Mesenchymal stem cell (in vitro differentiated cells and primary cell): Measurements from ENCODE around the gene TAB3.
A peak's percentile ranks its signal among the peaks of the same experiment; 100 is the strongest.

ENCODE experiments used
- DNase-seq: peaks from one replicate; pipeline ENCODE4 v3.0.0-alpha.2; 2013
- H2AFZ ChIP-seq: one replicate; pipeline ENCODE4 v1.6.1; 2013; ENCODE audit warnings: low read depth, mild to moderate bottlenecking, control low read depth, inconsistent platforms, low read length, moderate library complexity
- H2AK5ac ChIP-seq: 2 replicates; pipeline ENCODE4 v1.6.1; 2013; ENCODE audit warnings: low read length, moderate library complexity, mild to moderate bottlenecking, inconsistent platforms; ENCODE audit not compliant: severe bottlenecking
- H2BK120ac ChIP-seq: one replicate; pipeline ENCODE4 v1.6.1; 2013; ENCODE audit warnings: low read depth, mild to moderate bottlenecking, inconsistent platforms, low read length, moderate library complexity
- H2BK12ac ChIP-seq, 2 experiments: one replicate each; pipeline ENCODE4 v1.6.1; 2013; ENCODE audit warnings: inconsistent platforms in 2 of 2, low read length in 2 of 2, mild to moderate bottlenecking in 2 of 2, moderate library complexity in 2 of 2, control low read depth in 1 of 2
- H2BK15ac ChIP-seq: one replicate; pipeline ENCODE4 v1.6.1; 2013; ENCODE audit warnings: mild to moderate bottlenecking, low read depth, inconsistent platforms; ENCODE audit not compliant: poor library complexity, severe bottlenecking
- H2BK5ac ChIP-seq: 2 replicates; pipeline ENCODE4 v1.6.1; 2013; ENCODE audit warnings: low read depth, mild to moderate bottlenecking, low read length, control low read depth, inconsistent platforms; ENCODE audit not compliant: poor library complexity, severe bottlenecking
- H3K14ac ChIP-seq, 2 experiments: one replicate each; pipeline ENCODE4 v1.6.1; 2013; ENCODE audit warnings: inconsistent platforms in 2 of 2, low read length in 2 of 2, control low read depth in 1 of 2, mild to moderate bottlenecking in 1 of 2, moderate library complexity in 1 of 2
- H3K18ac ChIP-seq, 2 experiments: one replicate each; pipeline ENCODE4 v1.6.1; 2013; ENCODE audit warnings: inconsistent platforms in 2 of 2, low read length in 2 of 2, control low read depth in 1 of 2, low read depth in 1 of 2, mild to moderate bottlenecking in 1 of 2
- H3K23ac ChIP-seq, 2 experiments: one replicate each; pipeline ENCODE4 v1.6.1; 2013; ENCODE audit warnings: inconsistent platforms in 2 of 2, low read length in 2 of 2, mild to moderate bottlenecking in 2 of 2, moderate library complexity in 2 of 2, control low read depth in 1 of 2
- H3K27ac ChIP-seq: 2 replicates; pipeline ENCODE4 v1.5.1; 2013; ENCODE audit warnings: mild to moderate bottlenecking, moderate library complexity, low read length, control low read depth, inconsistent platforms; ENCODE audit not compliant: poor library complexity, severe bottlenecking
- H3K27me3 ChIP-seq, 2 experiments: 2 replicates each; pipeline versions ENCODE4 v1.6.1 to v1.7.0; 2013; ENCODE audit warnings: low read length in 2 of 2, mild to moderate bottlenecking in 2 of 2, moderate library complexity in 2 of 2, control low read depth in 1 of 2, inconsistent platforms in 1 of 2; ENCODE audit not compliant: control insufficient read depth in 1 of 2, insufficient read depth in 1 of 2
- H3K36me3 ChIP-seq, 2 experiments: 2 replicates each; pipeline versions ENCODE4 v1.6.1 to v1.7.0; 2013; ENCODE audit warnings: low read length in 2 of 2, control low read depth in 1 of 2, inconsistent platforms in 1 of 2, low read depth in 1 of 2, mild to moderate bottlenecking in 1 of 2; ENCODE audit not compliant: insufficient read depth in 2 of 2, control insufficient read depth in 1 of 2
- H3K4ac ChIP-seq, 2 experiments: one replicate each; pipeline ENCODE4 v1.6.1; 2013; ENCODE audit warnings: inconsistent platforms in 2 of 2, low read length in 2 of 2, mild to moderate bottlenecking in 2 of 2, moderate library complexity in 2 of 2, control low read depth in 1 of 2, low read depth in 1 of 2
- H3K4me1 ChIP-seq: 2 replicates; pipeline ENCODE4 v1.6.1; 2013; ENCODE audit warnings: low read depth, low read length, control low read depth; ENCODE audit not compliant: control insufficient read depth, insufficient read depth
- H3K4me2 ChIP-seq: 2 replicates; pipeline ENCODE4 v1.6.1; 2013; ENCODE audit warnings: low read length, mild to moderate bottlenecking, inconsistent platforms; ENCODE audit not compliant: poor library complexity, severe bottlenecking
- H3K4me3 ChIP-seq, 2 experiments: 2 replicates each; pipeline versions ENCODE4 v1.5.1 to v1.7.0; 2013; ENCODE audit warnings: low read length in 2 of 2, mild to moderate bottlenecking in 2 of 2, control low read depth in 1 of 2, low read depth in 1 of 2; ENCODE audit not compliant: insufficient read depth in 1 of 2
- H3K79me1 ChIP-seq: replicated peaks from 2 replicates; pipeline ENCODE4 v1.6.1; 2013; ENCODE audit warnings: mild to moderate bottlenecking, control low read depth, low read length, inconsistent platforms; ENCODE audit not compliant: poor library complexity, severe bottlenecking
- H3K9ac ChIP-seq: 2 replicates; pipeline ENCODE4 v1.7.0; 2013; ENCODE audit warnings: mild to moderate bottlenecking, low read length, moderate library complexity
- H3K9me3 ChIP-seq: 2 replicates; pipeline ENCODE4 v1.7.0; 2013; ENCODE audit warnings: mild to moderate bottlenecking, low read length; ENCODE audit not compliant: control insufficient read depth
- H4K8ac ChIP-seq: one replicate; pipeline ENCODE4 v1.6.1; 2013; ENCODE audit warnings: inconsistent platforms, mild to moderate bottlenecking, low read length, moderate library complexity
- H4K91ac ChIP-seq: one replicate; pipeline ENCODE4 v1.6.1; 2013; ENCODE audit warnings: mild to moderate bottlenecking, low read length, inconsistent platforms
- WGBS: methylation state at CpG from one replicate; pipeline ENCODE4 v1.1.7; 2013; ENCODE audit warnings: mixed read lengths; 5-methylcytosine and 5-hydroxymethylcytosine counted together

Gene TAB3

DNA sequence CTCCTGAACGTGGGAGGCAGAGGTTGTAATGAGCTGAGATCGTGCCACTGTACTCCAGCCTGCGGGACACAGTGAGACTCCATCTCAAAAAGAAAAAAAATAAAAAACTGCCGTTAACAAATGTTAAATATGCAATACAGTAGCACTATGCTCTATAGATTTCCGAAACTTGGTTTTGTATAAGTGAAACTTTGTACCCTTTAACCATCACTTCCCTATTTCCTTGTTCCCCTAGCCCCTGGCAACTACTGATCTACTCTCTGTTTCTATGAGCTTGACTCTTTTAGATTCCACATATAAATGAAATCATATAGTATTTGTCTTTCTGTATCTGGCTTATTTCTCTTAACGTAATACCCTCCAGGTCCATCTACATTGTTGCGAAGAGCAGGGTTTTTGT, 74.1 kb downstream of the TAB3 start:
- Histone ChIP-seq H4K91ac (no peak overlapping the region), H3K4me2 (no peak overlapping the region), H3K4ac (no peak overlapping the region), H3K4me1 (no peaks in the 10 kb centered on the region), H3K79me1 (no peaks in the 10 kb centered on the region), H3K27ac (no peak overlapping the region), H2BK120ac (no peak overlapping the region), H3K18ac (no peak overlapping the region), H3K4me3 (no peak overlapping the region), H2BK12ac (no peak overlapping the region), H2BK15ac (no peak overlapping the region), H3K36me3 (no peaks in the 10 kb centered on the region), H4K8ac (no peak overlapping the region), H3K9me3 (no peaks in the 10 kb centered on the region), H3K27me3 (peaks cover 0 to 17% of the 10 kb centered on the region in 2 experiments), H2AFZ (no peak overlapping the region), H3K23ac (no peak overlapping the region), H3K9ac (no peak overlapping the region), H2BK5ac (no peak overlapping the region), H2AK5ac (no peak overlapping the region), H3K14ac (no peak overlapping the region)
- 100% methylated on average over 1 of the region's 7 CpGs for WGBS
- no peak for DNase-seq

DNA sequence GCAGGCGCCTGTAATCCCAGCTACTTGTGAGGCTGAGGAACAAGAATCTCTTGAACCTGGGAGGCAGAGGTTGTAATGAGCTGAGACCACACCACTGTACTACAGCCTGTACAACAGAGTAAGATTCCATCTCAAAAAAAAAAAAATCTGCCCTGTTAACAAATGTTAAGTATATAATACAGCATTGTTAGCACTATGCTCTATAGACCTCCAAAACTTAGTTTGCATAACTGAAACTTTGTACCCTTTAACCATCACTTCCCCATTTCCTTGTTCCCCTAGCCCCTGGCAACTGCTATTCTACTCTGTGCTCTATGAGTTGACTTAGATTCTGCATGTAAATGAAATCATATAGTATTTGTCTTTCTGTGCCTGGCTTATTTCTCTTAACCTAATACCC, 76.7 kb downstream of the TAB3 start:
- Histone ChIP-seq H3K79me1 (no peaks in the 10 kb centered on the region), H4K8ac (no peak overlapping the region), H3K4me1 (no peaks in the 10 kb centered on the region), H4K91ac (no peak overlapping the region), H3K27ac (no peak overlapping the region), H3K4ac (no peak overlapping the region), H3K23ac (no peak overlapping the region), H3K9ac (no peak overlapping the region), H3K27me3 (peaks cover 0 to 17% of the 10 kb centered on the region in 2 experiments), H2AK5ac (no peak overlapping the region), H3K14ac (no peak overlapping the region), H2BK120ac (no peak overlapping the region), H3K18ac (no peak overlapping the region), H3K9me3 (no peaks in the 10 kb centered on the region), H2AFZ (no peak overlapping the region), H2BK15ac (no peak overlapping the region), H3K4me3 (no peak overlapping the region), H2BK5ac (no peak overlapping the region), H3K4me2 (no peak overlapping the region), H2BK12ac (no peak overlapping the region), H3K36me3 (no peaks in the 10 kb centered on the region)
- no peak for DNase-seq
- no CpG with 5 or more reads among the region's 1 CpG for WGBS

DNA sequence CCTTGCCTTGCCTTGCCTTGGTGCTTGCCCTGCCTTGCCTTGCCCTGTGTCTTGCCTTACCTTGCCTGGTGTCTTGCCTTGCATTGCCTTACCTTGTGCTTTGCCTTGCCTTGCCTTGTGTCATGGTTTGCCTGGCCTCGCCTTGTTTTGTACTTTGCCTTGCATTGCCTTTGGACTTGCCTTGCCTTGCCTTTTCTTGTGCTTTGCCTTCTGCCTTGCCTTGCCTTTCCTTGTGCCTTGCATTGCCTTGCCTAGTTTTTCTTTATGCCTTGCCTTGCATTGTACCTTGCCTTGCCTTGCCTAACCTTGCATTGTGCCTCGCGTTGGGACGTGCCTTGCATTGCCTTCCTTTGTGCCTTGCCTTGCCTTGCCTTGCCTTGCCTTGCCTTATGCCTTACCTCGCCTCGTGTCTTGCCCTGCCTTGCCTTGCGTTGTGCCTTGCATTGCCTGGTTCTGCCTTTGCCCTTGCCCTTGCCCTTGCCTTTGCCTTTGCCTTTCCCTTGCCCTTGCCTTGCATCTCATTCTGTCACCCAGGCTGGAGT, 82.8 kb downstream of the TAB3 start:
- no peak overlapping the region for H3K18ac ChIP-seq
- H4K8ac ChIP-seq: no peak overlapping the region
- no peak overlapping the region for H2AFZ ChIP-seq
- no peak overlapping the region for H3K4me2 ChIP-seq
- no peak overlapping the region for H2AK5ac ChIP-seq
- 85% methylated on average over 7 of the region's 7 CpGs for WGBS
- H3K4me1 ChIP-seq: no peaks in the 10 kb centered on the region
- H3K27me3 ChIP-seq: peaks cover 0 to 10% of the 10 kb centered on the region in 2 experiments
- no peak for DNase-seq
- H3K9ac ChIP-seq: no peak overlapping the region
- no peak overlapping the region for H3K4me3 ChIP-seq
- H4K91ac ChIP-seq: no peak overlapping the region
- no peak overlapping the region for H3K27ac ChIP-seq
- peak overlapping the region in 1 of 2 experiments; percentile 53 for H3K14ac ChIP-seq
- H3K9me3 ChIP-seq: peaks cover 36% of the 10 kb centered on the region
- no peak overlapping the region for H2BK12ac ChIP-seq
- H2BK15ac ChIP-seq: no peak overlapping the region
- H3K79me1 ChIP-seq: no peaks in the 10 kb centered on the region
- no peak overlapping the region for H2BK120ac ChIP-seq
- no peaks in the 10 kb centered on the region for H3K36me3 ChIP-seq
- no peak overlapping the region for H3K4ac ChIP-seq
- no peak overlapping the region for H2BK5ac ChIP-seq
- no peak overlapping the region for H3K23ac ChIP-seq

DNA sequence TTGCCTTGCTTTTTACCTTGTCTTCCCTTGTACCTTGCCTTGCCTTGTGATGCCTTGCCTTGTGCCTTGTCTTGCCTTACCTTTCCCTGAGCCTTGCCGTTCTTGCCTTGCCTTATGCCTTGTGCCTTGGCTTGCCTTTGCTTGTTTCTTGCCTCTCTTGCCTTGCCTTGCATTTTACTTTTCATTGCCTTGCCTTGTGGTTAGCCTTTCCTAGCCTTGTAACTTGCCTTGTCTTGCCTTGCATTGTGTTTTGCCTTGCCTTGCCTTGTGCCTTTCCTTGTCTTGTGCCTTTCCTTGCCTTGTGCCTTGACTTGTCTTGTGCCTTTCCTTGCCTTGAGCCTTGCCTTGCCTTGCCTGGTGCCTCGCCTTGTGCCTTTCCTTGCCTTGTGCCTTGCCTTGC, 84.6 kb downstream of the TAB3 start:
- no peak overlapping the region for H2AK5ac ChIP-seq
- no peaks in the 10 kb centered on the region for H3K36me3 ChIP-seq
- H3K14ac ChIP-seq: peak overlapping the region in 1 of 2 experiments; percentile 19
- H3K9ac ChIP-seq: no peak overlapping the region
- no peak overlapping the region for H3K23ac ChIP-seq
- no peak overlapping the region for H2BK12ac ChIP-seq
- no peak overlapping the region for H2BK5ac ChIP-seq
- H4K91ac ChIP-seq: no peak overlapping the region
- no peak overlapping the region for H2BK15ac ChIP-seq
- no peak overlapping the region for H3K4me3 ChIP-seq
- H4K8ac ChIP-seq: no peak overlapping the region
- WGBS: 61% methylated on average over 2 of the region's 2 CpGs
- H3K27me3 ChIP-seq: peaks cover 0 to 10% of the 10 kb centered on the region in 2 experiments
- H3K18ac ChIP-seq: no peak overlapping the region
- H3K9me3 ChIP-seq: peaks cover 46% of the 10 kb centered on the region
- DNase-seq: no peak
- H2BK120ac ChIP-seq: no peak overlapping the region
- no peak overlapping the region for H3K4me2 ChIP-seq
- no peaks in the 10 kb centered on the region for H3K79me1 ChIP-seq
- H3K27ac ChIP-seq: no peak overlapping the region
- no peak overlapping the region for H2AFZ ChIP-seq
- no peak overlapping the region for H3K4ac ChIP-seq
- no peaks in the 10 kb centered on the region for H3K4me1 ChIP-seq
